Measurements from ENCODE around the gene TRIM2. TPM values are rescaled to one million over a fixed set of nuclear protein-coding genes. Genes with fewer than 3 reads are reported as not detected.

TRIM2 gene
- polyA plus RNA-seq, 1 donor from 2014 or later, result 2.2 TPM

GRCh38 chr4:153206534-153206933 is 2.3 kb downstream of the TRIM2 start:
- Mint-ChIP-seq H3K27me3 (peaks cover 6% of the 10 kb centered on the region), H3K27ac (no peak overlapping the region), H3K36me3 (no peaks in the 10 kb centered on the region), H3K9me3 (no peaks in the 10 kb centered on the region), H3K4me3 (peak overlapping the region in 1 of 4 donors; percentile 30), H3K4me1 (peaks cover 4 to 10% (median 5%) of the 10 kb centered on the region in 3 donors)

GRCh38 chr4:153207027-153207426 is 2.8 kb downstream of the TRIM2 start:
- Mint-ChIP-seq H3K9me3 (peaks cover 0 to 3% (median under 1%) of the 10 kb centered on the region in 3 donors), H3K27me3 (peaks cover 9% of the 10 kb centered on the region), H3K4me1 (peaks cover 4 to 10% (median 5%) of the 10 kb centered on the region in 3 donors), H3K4me3 (peak overlapping the region in 1 of 4 donors; percentile 30), H3K27ac (no peak overlapping the region), H3K36me3 (peaks cover under 1% of the 10 kb centered on the region)

DNA sequence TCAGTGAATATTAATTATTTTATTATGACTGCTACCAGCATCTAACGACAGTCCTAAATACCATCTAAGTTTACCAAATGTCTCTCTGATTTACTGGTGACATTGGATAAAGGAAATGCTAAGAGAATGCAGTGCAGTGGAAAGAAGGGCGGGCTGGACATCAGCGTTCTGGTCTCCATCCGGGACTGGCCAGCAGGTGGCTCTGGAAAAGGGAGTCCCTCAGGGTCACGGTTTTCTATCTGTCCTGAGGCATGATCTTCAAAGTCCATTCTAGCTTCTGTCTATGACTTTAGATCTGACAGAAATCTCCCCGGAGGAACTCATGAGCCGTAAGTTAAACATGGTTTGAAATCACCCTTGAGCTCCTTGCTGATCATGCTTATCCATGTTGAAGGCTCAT is 3.3 kb downstream of the TRIM2 start:
- Mint-ChIP-seq H3K4me1 (peaks cover 4 to 10% (median 5%) of the 10 kb centered on the region in 3 donors), H3K36me3 (peaks cover 2% of the 10 kb centered on the region), H3K4me3 (no peak overlapping the region), H3K27me3 (peaks cover 10% of the 10 kb centered on the region), H3K9me3 (peaks cover 0 to 4% (median 4%) of the 10 kb centered on the region in 3 donors), H3K27ac (no peak overlapping the region)

DNA sequence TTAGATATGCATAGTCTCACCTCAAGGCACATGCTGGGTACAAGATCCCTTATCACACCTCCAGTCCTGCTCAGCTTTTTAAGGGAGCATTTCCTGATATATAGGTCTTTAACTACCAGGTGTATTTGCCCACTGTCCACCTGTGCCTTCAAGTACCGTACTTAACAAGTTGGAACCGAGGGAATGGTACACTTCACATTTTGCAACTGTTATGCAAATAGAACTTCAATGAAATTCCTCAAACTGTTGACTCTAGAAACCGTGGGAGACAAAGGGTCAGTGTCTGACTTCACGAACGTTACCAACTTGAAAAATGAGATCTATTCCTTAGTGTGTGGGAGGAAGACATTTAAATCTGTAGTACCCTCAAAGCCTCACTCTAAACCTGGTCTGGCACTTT is 5.2 kb downstream of the TRIM2 start:
- H3K27ac Mint-ChIP-seq, result no peak overlapping the region
- H3K4me3 Mint-ChIP-seq, result no peak overlapping the region
- peaks cover 10% of the 10 kb centered on the region for H3K27me3 Mint-ChIP-seq
- H3K36me3 Mint-ChIP-seq, result peaks cover 2% of the 10 kb centered on the region
- peaks cover 0 to 4% (median 4%) of the 10 kb centered on the region in 3 donors for H3K9me3 Mint-ChIP-seq
- H3K4me1 Mint-ChIP-seq, result peaks cover 4 to 7% (median 5%) of the 10 kb centered on the region in 3 donors

DNA sequence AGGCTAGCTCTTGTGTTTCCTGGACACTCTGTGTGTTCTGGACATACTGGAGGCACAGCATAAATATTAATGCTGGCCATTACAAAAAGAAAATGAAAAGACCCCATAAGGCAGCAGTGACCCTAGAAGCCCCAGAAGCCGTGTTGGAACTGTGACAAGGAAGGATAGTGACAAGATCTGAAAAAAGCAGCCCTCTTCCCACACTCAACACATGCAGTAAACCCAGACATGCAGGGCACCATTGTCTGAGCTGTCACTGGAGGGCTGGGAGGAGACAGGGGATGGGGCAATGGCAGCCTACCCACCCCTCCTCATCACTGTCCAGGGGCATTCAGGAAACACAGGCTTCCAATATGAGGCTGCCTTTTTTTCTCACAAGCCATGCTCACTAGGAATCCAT is 6.5 kb downstream of the TRIM2 start:
- Mint-ChIP-seq H3K36me3 (peaks cover 2% of the 10 kb centered on the region), H3K4me1 (peaks cover 0 to 1% (median 0%) of the 10 kb centered on the region in 3 donors), H3K27me3 (peaks cover 10% of the 10 kb centered on the region)

DNA sequence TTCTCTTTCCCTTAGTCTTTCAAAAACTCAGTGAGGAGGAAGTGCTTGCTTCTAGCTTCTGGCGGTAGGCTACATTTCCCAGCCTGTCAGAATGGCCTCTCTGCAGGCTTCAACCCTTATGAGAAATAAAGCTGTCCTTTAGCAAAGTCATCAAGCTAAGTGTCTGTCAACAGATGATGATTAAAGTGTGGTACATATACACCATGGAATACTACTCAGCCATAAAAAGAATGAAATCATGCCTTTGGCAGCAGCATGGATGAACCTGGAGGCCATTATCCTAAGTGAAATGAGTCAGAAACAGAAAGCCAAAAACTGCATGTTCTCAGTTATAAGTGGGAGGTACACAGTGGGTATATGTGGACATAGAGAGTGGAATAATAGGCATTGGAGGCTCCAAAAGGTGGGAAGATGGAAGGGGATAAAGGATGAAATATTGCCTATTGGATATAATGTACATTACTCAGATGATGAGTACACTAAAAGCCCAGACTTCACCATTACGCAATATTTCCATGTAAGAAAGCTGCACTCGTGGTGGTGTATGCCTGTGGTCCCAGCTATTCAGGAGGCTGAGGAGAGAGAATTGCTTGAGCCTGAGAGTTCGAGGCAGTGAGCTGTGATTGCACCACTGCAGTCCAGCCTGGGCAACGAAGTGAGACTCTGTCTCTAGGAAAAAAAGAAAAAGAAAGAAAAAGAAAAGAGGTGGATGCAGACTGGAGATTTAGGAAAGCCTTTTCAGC is 7.9 kb downstream of the TRIM2 start:
- peaks cover 0 to 4% (median 4%) of the 10 kb centered on the region in 3 donors for H3K9me3 Mint-ChIP-seq
- peaks cover 6% of the 10 kb centered on the region for H3K27me3 Mint-ChIP-seq
- peaks cover 2% of the 10 kb centered on the region for H3K36me3 Mint-ChIP-seq
- H3K4me3 Mint-ChIP-seq, result no peak overlapping the region
- peaks cover under 1% of the 10 kb centered on the region in 3 donors for H3K4me1 Mint-ChIP-seq
- no peak overlapping the region for H3K27ac Mint-ChIP-seq

More for the DNA sequence above, 6.5 kb downstream of the TRIM2 start:
- H3K27ac Mint-ChIP-seq, result no peak overlapping the region
- no peak overlapping the region for H3K4me3 Mint-ChIP-seq
- peaks cover 0 to 4% (median 4%) of the 10 kb centered on the region in 3 donors for H3K9me3 Mint-ChIP-seq

- no peak overlapping the region for H3K4me3 Mint-ChIP-seq
Measured at GRCh38 chr4:153212736-153213135, 8.5 kb downstream of the TRIM2 start.

GRCh38 chr4:153215921-153216320 is 11.7 kb downstream of the TRIM2 start:
- Mint-ChIP-seq H3K36me3 (peaks cover 2% of the 10 kb centered on the region), H3K27me3 (peaks cover 6% of the 10 kb centered on the region), H3K4me3 (no peak overlapping the region), H3K9me3 (peaks cover 0 to 4% (median 4%) of the 10 kb centered on the region in 3 donors), H3K27ac (no peak overlapping the region), H3K4me1 (peaks cover 6% of the 10 kb centered on the region in 3 donors)

More at GRCh38 chr4:153212736-153213135, 8.5 kb downstream of the TRIM2 start:
- H3K27ac Mint-ChIP-seq, result no peak overlapping the region
- peaks cover 4 to 6% (median 6%) of the 10 kb centered on the region in 3 donors for H3K4me1 Mint-ChIP-seq
- H3K9me3 Mint-ChIP-seq, result peaks cover 0 to 4% (median 4%) of the 10 kb centered on the region in 3 donors
- peaks cover 6% of the 10 kb centered on the region for H3K27me3 Mint-ChIP-seq
- H3K36me3 Mint-ChIP-seq, result peaks cover 2% of the 10 kb centered on the region

DNA sequence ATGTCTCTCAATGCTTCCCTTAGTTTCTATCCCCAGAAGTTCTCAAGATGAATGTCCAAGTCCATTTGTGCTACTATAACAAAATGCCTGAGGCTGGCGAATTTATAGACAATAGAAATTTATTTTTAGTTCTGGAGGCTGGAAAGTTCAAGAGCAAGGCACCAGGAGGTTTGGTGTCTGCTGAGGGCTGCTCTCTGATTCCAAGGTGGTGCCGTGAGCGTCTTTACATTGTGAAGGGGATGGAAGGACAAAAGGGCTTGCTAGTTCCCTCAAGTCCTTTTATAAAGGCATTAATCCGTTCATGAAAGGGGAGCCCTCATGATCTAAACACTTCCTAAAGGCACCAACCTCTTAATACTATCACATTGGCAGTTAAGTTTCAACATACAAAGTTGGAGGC is 12.3 kb downstream of the TRIM2 start:
- H3K27ac Mint-ChIP-seq, result no peak overlapping the region
- peaks cover 6% of the 10 kb centered on the region for H3K27me3 Mint-ChIP-seq
- no peak overlapping the region for H3K4me3 Mint-ChIP-seq

GRCh38 chr4:153217440-153217839 is 13.2 kb downstream of the TRIM2 start:
- no peaks in the 10 kb centered on the region for H3K9me3 Mint-ChIP-seq
- peaks cover 8 to 11% (median 8%) of the 10 kb centered on the region in 3 donors for H3K4me1 Mint-ChIP-seq
- no peak overlapping the region for H3K27ac Mint-ChIP-seq
- H3K27me3 Mint-ChIP-seq, result peaks cover 2% of the 10 kb centered on the region
- no peaks in the 10 kb centered on the region for H3K36me3 Mint-ChIP-seq
- H3K4me3 Mint-ChIP-seq, result peak overlapping the region in 1 of 4 donors; percentile 15

More for the DNA sequence above, 12.3 kb downstream of the TRIM2 start:
- peaks cover 6 to 8% (median 6%) of the 10 kb centered on the region in 3 donors for H3K4me1 Mint-ChIP-seq
- peaks cover 0 to 4% (median 4%) of the 10 kb centered on the region in 3 donors for H3K9me3 Mint-ChIP-seq
- H3K36me3 Mint-ChIP-seq, result peaks cover 2% of the 10 kb centered on the region

- H3K27me3 Mint-ChIP-seq, result peaks cover 5% of the 10 kb centered on the region
- H3K4me1 Mint-ChIP-seq, result peaks cover 13 to 19% (median 13%) of the 10 kb centered on the region in 3 donors
- no peak overlapping the region for H3K27ac Mint-ChIP-seq
- no peaks in the 10 kb centered on the region for H3K9me3 Mint-ChIP-seq
- H3K4me3 Mint-ChIP-seq, result no peak overlapping the region
- no peaks in the 10 kb centered on the region for H3K36me3 Mint-ChIP-seq
Measured at GRCh38 chr4:153218961-153219360, 14.7 kb downstream of the TRIM2 start.

DNA sequence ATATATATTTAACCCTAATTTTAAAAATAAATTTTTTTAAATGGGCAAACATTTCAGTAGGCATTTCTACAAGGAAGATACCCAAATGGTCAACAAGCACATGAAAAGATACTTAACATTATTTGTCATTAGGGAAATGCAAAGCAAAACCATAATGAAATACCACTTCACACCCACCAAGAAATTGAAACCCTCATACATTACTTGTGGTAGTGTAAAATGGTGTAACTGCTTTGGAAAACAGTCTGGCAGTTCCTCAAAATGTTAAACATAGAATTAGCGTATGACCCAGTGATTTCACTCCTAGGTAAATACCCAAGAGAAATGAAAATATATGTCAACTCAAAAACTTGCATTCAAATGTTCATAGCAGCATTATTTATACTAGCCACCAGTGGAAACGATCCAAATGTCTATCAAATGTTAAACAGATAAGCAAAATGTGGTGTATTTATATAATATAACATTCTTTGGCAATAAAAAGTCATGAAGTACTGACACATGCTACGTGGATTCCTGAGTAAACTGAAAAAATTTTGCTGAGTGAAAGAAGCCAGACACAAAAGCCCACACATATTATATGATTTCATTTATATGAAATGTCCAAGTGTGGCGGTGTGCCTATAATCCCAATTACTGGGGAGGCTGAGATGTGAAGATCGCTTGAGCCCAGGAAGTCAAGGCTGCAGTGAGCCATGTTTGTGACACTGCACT is 16.6 kb downstream of the TRIM2 start:
- Mint-ChIP-seq H3K27ac (no peak overlapping the region), H3K4me3 (peak overlapping the region in 1 of 4 donors; percentile 27), H3K9me3 (peaks cover 0 to 5% (median 0%) of the 10 kb centered on the region in 3 donors), H3K4me1 (peaks cover 16 to 19% (median 18%) of the 10 kb centered on the region in 3 donors), H3K36me3 (peaks cover 3% of the 10 kb centered on the region), H3K27me3 (peaks cover 8% of the 10 kb centered on the region)

- H3K27ac Mint-ChIP-seq, result peak overlapping the region; percentile 52 to 97 (median 59)
- peaks cover 8% of the 10 kb centered on the region for H3K27me3 Mint-ChIP-seq
- peak overlapping the region; percentile 87 to 98 (median 96) for H3K4me3 Mint-ChIP-seq
- H3K9me3 Mint-ChIP-seq, result peaks cover 0 to 5% (median 0%) of the 10 kb centered on the region in 3 donors
- H3K4me1 Mint-ChIP-seq, result peaks cover 16 to 19% (median 18%) of the 10 kb centered on the region in 3 donors
- H3K36me3 Mint-ChIP-seq, result peaks cover 3% of the 10 kb centered on the region
Measured at GRCh38 chr4:153221783-153222706, 17.8 kb downstream of the TRIM2 start.

DNA sequence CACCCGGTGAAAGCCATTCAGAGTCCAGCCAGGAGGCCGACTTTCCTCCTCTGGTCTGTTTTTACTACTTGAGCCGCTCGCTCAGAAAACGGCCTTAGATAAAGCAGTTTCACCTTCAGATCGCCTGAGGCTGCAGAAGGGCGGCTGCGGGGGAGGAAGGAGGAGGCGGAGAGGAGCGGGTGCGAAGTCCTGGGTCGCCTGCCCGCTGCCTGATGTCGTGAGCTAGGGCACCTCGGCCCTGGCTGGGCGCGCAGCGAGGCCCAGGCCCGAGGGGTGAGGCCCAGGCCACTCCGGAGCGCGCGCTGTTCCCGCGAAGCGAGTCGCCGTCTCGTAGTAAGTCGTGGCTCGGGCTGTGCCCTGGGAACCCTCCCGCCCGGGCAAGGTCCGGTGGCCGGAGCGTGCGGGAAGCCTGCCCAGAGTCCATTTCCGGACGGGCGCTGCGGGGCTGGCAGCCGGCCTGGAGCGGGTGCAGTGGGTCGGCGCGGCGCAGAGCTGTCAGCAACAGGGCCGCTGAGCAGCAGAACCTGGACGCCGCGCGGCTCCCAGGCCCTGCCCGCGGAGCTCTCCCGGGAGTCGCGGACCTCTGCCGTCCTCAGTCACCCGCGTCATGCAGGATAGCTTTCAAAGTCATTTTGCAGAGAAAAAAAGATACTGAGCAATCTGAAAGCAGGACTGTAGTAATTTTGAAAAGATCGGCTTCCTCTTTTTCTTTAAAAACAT is 18.6 kb downstream of the TRIM2 start:
- Mint-ChIP-seq H3K27me3 (peaks cover 10% of the 10 kb centered on the region), H3K27ac (peak overlapping the region; percentile 52 to 97 (median 59)), H3K36me3 (peaks cover 3% of the 10 kb centered on the region), H3K9me3 (peaks cover 0 to 5% (median 0%) of the 10 kb centered on the region in 3 donors), H3K4me3 (peak overlapping the region; percentile 87 to 98 (median 96)), H3K4me1 (peaks cover 12 to 17% (median 13%) of the 10 kb centered on the region in 3 donors)
